Stimulated activated CD8-positive, alpha-beta memory T cell treated with anti-CD3 and anti-CD28 coated beads, Interleukin-15, amount 100 ng/mL, for 24 hours (primary cell): Measurements from ENCODE around the gene GATM.
"Not testable (repeated sequence)": the region's sequence is repeated elsewhere in the genome, so short reads cannot be mapped to it uniquely, and the experiment has no call there.

Experiments
- DNase-seq: peaks from one replicate; pipeline ENCODE4 v3.0.0-alpha.2; 2020; ENCODE audit warnings: low read depth

Gene GATM

GRCh38 chr15:45354711-45355110 is 23.6 kb downstream of the GATM start:
- DNase-seq: no peak

- no peak for DNase-seq
Measured at GRCh38 chr15:45351227-45351626, 27.1 kb downstream of the GATM start.

- no peak for DNase-seq
Measured at GRCh38 chr15:45349623-45350022, 28.7 kb downstream of the GATM start.

GRCh38 chr15:45347989-45348388 is 30.4 kb downstream of the GATM start:
- no peak for DNase-seq

GRCh38 chr15:45347033-45347432 is 31.3 kb downstream of the GATM start:
- no peak for DNase-seq

GRCh38 chr15:45346381-45346780 is 32.0 kb downstream of the GATM start:
- no peak for DNase-seq

- no peak for DNase-seq
Measured at GRCh38 chr15:45343258-45343860, 35.0 kb downstream of the GATM start.

GRCh38 chr15:45341790-45342189 is 36.6 kb downstream of the GATM start:
- DNase-seq: no peak

GRCh38 chr15:45340429-45340828 is 37.9 kb downstream of the GATM start:
- DNase-seq: no peak

GRCh38 chr15:45338417-45338816 is 39.9 kb downstream of the GATM start:
- DNase-seq: no peak

GRCh38 chr15:45337224-45337623 is 41.1 kb downstream of the GATM start:
- no peak for DNase-seq

- DNase-seq: no peak
Measured at GRCh38 chr15:45333550-45333949, 44.8 kb downstream of the GATM start.

- DNase-seq: no peak
Measured at GRCh38 chr15:45332694-45333093, 45.6 kb downstream of the GATM start.

GRCh38 chr15:45331972-45332371 is 46.4 kb downstream of the GATM start:
- no peak for DNase-seq

- no peak for DNase-seq
Measured at GRCh38 chr15:45328663-45329062, 49.7 kb downstream of the GATM start.

GRCh38 chr15:45326741-45327140 is 51.6 kb downstream of the GATM start:
- no peak for DNase-seq

GRCh38 chr15:45326280-45326679 is 52.1 kb downstream of the GATM start:
- no peak for DNase-seq

- no peak for DNase-seq
Measured at GRCh38 chr15:45320581-45321205, 57.7 kb downstream of the GATM start.

GRCh38 chr15:45319472-45320214 is 58.7 kb downstream of the GATM start:
- no peak for DNase-seq

- DNase-seq: no peak
Measured at GRCh38 chr15:45314960-45315359, 63.4 kb downstream of the GATM start.

- not testable (repeated sequence) for DNase-seq
Measured at GRCh38 chr15:45314117-45314516, 64.2 kb downstream of the GATM start.
